SKM-1 treated with dmso at 0.1 percent for 144 hours (cell line): ENCODE results near the gene DBP.

Experiments used
- DNase-seq: peaks from one replicate; lab custom pipeline; 2025; ENCODE audit not compliant: unreplicated experiment; lab: John Stamatoyannopoulos, UW

DBP gene

DNA sequence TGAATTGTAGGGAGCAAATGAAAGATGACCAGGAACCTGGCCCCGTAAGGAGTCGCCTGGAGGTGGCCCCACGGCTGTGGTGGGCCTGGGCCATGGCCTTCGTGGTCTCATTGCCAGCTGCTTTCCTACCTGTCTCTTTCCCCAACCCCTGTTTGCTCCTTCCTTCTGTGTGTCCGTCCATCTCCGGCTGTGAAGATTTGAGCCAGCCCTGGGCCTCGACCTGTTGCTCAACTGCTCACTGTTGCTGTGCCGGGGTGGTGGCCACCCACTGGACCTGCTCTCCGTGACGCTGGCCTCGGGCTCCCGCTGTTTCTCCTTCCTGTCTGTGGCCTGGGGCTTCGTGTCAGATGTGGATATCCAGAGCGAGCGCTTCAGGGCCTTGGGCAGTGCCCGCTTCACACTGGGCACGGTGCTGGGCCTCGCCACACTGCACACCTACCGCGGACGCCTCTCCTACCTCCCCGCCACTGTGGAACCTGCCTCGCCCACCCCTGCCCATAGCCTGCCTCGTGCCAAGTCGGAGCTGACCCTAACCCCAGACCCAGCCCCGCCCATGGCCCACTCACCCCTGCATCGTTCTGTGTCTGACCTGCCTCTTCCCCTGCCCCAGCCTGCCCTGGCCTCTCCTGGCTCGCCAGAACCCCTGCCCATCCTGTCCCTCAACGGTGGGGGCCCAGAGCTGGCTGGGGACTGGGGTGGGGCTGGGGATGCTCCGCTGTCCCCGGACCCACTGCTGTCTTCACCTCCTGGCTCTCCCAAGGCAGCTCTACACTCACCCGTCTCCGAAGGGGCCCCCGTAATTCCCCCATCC lies 8.5 kb downstream of the DBP start:
- DNase-seq = no peak

DNA sequence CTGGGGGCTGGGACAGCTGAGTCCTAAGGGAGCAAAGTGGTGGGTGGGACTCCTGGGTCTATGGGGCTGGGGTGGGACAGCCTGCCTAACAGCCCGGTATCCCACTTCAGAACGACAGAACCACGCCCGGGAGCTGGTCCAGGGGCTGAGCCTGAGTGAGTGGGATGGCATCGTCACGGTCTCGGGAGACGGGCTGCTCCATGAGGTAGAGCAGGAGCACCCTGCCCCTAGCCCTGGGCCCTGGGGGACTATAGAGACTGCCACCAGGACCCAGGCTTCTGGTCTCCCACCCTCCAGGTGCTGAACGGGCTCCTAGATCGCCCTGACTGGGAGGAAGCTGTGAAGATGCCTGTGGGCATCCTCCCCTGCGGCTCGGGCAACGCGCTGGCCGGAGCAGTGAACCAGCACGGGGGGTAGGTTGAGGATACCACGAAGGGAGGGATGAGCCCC lies 9.3 kb downstream of the DBP start:
- no peak for DNase-seq

DNA sequence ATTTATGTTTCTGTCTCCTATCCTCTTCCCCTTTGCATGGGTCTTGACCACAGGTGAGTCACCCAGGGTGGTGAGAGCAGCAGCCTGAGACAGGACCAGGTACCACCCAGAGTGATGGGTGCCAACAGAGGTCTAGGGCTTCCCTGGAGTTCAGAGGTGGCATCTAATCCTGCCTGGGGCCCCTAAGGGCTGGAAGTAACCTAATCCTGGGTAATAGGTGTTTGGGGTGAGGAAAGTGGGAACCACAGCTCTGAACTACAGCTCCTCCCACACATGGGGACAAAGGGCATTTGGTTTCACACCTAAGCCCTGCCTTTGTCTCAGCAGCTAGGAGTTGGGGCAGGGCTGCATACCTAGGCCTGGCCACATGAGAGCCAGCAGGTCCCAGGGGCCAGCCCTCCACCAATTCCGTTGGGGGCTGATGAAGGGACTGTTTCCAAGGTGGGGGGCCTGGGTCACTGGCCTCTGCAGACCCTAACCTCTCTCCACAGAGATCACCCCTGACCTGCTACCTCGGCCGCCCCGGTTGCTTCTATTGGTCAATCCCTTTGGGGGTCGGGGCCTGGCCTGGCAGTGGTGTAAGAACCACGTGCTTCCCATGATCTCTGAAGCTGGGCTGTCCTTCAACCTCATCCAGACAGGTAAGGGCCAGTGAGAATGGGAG lies 9.8 kb downstream of the DBP start:
- no peak for DNase-seq

DNA sequence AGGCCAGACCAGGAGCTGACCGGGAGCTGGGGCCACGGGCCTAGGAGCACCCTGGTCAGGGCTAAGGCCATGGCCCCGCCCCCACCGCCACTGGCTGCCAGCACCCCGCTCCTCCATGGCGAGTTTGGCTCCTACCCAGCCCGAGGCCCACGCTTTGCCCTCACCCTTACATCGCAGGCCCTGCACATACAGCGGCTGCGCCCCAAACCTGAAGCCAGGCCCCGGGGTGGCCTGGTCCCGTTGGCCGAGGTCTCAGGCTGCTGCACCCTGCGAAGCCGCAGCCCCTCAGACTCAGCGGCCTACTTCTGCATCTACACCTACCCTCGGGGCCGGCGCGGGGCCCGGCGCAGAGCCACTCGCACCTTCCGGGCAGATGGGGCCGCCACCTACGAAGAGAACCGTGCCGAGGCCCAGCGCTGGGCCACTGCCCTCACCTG lies 11.3 kb downstream of the DBP start:
- DNase-seq = no peak

DNA sequence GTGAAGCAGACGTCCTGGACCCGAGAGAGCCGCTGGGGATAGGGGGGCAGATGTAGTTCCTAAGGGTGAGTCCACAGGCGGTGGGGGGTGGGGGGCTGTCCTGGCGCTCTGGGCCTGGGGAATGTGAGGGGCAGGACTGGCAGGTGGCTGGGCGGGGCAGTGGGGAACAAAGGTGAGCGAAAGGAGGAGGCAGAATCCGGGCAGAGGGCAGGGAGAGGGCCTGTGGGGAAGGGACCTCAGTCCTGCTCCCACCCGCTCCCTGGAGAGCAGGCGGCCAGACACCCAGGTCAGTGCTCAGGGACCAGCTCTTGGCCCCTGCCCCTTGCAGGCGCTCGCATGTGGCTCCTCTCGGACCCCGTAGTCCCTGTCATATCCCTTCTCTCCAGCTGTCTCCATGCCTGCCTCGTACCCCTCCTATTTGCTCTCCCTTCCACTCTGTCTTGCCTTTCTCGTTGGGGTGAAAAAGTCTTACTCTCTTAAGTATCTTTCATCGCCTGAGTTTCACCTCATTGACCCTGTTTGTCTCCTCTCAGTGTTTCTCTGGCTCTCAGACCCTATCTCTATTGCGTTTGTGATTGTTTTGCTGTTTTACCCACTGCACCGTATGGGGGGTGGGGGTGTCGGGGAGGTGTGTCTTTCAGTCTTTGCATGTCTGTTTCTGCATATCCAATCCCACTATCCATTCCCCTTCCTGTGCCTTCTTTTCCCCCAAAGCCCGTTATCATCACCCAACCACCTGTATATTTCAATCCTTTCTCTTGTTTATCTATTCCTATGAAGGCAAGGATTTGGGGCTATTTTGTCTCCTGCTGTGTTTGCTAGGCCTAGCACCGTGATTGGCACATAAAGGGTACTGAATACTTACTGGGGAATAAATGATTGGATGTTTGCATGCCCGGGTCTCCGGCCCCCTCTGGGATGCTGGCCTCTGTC lies 12.1 kb downstream of the DBP start:
- no peak for DNase-seq

DNA sequence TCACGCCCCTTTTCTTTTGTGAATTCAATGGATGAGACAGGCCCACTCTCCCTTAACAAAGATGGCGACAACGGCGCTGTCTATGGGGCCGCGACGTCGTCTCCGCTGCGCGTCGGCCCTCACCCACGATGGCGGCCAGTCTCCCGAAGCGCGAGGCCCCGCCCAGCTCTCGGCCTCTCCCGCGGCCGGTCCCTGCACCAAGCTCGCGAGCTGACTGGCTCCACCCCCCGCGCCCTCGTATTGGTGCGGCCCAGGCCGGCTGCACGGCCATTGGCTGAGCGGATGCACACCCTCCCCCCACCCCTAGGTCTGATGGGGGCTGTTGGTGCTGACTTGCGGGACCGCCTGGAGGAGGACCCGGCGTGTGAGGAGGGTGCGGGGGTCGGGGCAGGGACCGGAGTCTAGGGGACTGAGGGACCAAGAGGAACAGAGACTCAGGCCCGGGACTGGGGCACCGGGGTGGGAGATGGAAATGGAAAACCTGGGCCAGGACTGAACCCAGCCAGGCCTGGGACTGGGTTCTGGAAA lies 13.0 kb downstream of the DBP start:
- no peak for DNase-seq

DNA sequence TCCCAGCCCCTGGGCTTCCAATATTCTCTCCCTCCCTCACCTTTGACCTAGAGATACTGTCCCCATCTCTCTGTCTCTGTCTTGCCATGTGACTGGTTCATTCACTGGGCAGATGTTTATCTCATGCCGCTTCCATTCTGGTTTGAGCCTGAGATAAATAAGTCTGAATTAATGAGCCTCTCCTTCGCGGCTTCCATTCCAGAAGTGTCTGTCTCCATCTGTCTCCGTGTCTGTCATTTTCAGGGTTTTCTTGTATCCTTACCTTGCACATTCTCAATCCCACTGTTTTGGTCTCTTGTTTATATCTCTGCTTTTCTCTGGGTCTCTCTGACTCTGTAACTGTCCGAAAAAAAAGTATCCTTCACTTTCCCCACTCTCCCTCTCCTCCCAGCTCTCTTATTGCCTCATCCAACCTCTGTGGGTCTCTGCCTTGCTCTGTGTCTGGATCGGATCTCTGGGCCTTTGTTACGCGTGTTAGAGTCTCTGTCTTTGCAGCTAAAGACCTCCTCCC lies 13.6 kb downstream of the DBP start:
- no peak for DNase-seq

DNA sequence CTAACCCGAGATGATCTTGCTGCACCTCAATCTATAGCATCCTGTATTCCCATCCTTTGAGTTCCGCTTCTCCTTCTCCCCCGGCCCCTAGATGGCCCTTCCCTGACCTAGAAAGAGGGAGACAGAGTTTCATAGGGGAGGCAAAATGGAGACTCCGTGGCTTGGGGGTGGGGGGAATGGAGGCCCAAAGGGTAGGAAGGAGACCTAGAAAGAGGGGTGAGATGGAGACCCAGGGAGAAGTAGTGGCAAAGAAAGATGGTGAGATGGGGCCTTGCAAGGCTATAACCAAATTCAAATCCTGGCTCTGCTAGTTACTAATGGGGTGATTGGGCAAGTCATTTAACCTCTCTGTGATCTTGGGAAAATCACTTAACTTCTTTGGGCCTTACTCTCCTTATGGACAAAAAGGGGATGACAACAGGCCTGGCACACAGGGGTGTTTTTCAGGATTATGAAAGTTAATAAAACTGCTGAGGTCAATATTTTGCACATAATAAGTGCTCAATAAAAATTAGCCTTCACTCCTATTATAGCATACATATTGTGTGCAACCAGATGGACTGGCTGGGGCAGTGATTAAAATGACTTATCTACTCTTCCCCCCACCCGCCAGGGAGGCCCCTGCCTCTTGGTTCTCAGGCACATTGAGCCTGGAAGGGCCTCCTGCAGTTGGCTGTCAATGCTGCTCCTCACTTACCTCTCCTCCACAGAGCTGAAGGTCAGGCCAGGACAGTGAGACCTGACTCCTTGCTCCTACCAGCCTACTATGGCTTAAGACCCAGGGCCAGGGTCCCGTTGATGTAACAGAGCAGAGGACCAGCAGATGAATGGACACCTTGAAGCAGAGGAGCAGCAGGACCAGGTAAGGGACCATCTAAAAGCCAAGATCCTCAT lies 17.2 kb downstream of the DBP start:
- DNase-seq = no peak

DNA sequence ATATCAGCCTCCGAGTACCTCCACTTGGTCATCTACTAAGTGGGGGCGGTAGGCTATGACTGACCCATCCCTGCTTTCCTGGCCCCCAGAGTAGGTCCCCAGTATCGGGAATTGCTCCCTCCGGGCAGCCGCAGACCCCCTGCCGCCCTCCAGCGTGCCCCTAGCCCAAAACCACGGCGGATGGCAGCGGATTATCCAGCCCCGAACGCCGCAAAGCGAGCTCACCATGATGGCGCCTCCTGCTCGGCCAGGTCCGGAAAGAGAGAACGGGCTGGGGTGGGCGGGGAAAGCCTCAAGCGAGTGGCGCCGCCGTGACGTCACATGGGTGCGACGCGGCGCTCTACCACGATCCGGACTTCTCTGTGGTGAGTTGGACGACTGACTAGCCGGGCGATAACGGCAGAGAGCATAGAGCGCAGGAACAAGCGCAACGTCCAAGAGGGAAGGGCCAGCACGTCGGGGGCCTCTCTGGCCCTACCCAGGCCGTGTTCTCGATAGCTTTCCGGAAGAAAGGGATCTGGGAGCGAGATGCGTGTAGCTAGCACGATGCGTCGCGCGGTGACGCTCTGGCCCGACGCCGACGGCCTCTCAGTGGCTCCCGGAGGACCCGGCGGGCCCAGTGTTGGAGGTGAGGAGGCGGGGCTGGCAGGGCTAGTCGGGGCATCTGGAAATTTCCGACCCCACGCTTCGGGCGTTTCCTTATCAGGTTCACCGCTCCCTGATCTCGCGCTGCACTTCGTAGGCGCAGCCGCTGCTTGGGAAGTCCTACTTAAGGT lies 18.1 kb downstream of the DBP start, which contains the start of the genes RPL18 and SPHK2:
Gene RPL18, minus strand, starts transcription at position 263 of the 776 bp plus-strand sequence. Its CDS starts 35 bp downstream, at position 228.
Gene SPHK2, plus strand, starts transcription at position 591 of the 776 bp plus-strand sequence. CDS start 1,009 bp downstream, outside the sequence.
- DNase-seq = peak; percentile 91

DNA sequence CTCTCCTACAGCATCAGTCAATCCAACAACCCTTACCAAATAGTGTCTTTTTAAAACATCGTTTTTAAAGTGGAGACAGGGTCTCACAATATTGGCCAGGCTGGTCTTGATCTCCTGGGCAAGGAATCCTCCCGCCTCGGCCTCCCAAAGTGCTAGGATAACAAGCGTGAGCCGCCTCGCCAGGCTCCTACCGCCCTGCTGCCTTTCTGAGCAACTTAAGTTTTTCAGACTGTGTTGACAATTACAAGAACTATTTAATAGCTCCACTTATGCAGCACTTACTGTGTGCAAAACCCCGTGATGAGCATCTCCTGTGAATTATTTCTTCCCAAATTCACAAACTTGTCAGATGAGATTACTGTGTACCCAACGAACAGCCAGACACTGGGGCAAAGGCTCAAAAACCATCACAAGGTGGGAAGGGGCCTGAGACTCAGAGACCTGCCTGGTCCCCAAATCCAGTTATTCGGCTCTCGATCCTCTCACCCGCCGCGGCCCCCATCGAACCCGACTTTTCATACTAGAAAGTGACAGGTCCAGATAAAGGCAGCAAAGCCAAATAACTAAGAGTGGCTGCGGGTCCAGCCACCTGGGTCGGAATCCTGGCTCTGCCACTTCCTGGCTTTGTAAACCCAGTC lies 18.8 kb downstream of the DBP start:
- DNase-seq = no peak

DNA sequence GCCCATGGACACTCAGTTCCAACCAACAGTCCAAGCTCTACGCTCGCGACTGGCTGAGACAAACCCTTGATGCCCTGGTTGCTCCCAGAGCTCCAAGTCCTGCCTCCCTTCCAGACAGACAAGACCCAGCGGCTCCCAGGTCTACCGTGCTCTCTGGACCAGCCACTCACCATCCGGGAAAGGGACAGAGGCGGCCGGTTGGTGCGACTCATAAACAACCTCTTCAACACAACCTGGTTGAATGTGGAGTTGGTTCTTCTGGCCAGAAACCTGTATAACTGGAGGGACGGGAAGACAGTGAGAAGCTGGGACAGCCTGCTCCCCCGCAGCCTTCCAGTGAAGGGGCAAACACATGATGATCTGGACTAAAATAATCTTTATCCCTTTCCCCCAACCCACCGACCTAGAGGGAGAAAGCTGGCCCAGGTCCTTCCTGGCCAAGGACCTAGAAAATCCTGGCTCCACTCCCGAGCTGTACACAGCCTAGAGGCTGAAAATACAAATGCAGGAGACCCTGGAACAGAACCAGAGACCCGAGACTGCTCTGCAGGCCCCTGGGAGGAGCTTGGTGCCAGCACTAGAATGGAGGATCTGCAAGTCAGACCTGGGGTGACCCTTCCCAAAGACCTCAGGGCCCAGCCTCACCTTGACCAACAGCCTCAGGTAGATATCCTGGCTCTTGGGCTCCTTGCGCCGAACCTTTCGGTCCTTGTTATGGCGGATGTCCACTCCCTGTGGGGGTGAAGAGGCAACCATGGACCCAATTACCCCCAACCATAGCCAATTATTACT lies 19.8 kb downstream of the DBP start:
- DNase-seq = no peak

DNA sequence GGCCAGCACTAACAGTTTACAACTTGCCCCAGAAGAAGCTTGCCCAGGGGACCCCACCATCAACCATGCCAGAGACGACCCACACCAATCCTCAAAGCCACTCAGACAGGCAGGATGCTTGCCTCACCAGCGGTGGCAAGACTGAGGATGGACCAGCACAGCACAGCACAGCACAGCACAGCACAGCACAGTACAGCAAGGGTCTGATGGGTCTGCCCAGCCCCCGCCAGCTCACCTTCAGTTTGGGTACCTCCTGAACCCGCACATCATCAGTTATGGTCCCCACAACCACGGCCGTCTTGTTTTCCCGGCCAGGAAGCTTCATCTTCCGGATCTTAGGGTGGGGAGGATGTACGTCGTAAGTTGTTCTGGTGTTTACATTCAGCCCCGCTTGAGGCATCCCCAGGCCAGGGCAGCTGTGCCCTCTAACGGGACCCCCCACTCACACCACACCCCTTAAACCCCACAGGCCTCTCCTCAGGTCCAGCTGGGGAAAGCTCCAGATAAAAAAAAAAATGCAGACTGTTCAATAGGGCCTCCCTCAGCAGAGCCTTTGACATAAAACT lies 20.6 kb downstream of the DBP start:
- DNase-seq = no peak

DNA sequence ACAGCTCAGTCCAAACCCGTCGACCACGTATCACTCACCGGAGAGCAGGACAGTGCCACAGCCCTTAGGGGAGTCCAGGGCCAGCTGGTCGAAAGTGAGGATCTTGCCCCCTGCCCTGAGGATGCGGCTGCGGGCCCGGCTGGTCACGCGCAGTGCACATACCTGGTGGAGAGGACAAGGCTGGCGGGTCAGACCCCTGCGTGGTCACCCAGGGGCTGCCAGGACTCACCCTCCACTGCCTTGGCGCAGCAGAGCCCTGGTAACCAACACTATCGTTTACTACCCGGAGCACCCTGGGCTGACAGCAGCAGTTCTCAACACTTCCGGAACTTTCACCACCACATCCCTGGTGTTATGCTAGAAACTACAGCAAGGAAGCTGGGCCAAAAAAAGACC lies 21.1 kb downstream of the DBP start:
- DNase-seq = no peak

DNA sequence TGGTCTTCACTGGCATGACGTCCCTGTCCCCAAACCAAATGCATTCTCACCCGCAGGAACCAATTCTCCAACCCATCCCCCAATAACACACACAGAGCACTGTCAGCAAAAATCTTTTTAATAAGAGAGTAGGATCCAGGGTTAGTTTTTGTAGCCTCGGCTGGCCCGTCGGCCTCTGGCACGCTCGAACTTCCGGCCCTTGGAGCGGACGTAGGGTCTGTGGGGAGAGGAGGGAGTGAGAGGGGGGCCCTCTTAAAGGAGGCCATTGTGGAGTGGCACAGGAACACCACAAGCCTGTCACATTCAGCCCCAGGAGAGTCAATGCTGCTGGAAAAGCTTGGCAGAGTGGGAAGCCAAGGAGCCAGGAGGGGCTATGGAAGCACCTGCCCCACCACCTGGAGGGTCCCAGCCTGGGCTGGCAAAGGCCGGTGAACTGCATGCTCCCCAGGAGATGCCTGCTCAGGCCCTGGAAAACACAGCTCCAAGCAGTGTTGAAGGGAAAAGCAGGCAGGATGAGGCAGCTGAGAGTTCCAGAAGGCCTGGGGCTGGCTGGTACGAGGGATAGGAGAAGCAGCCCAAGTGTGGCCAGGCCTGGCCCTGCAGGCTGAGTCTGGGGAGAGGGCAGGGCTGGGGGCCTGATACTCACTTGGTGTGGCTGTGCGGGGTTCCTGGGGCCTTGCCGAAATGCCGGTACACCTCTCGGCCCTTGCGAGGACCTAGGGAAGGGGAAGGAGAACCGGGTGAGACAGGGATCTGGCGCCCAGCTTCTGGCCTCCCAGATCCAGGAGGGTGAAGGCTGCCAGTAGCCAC lies 21.7 kb downstream of the DBP start:
- DNase-seq = no peak

DNA sequence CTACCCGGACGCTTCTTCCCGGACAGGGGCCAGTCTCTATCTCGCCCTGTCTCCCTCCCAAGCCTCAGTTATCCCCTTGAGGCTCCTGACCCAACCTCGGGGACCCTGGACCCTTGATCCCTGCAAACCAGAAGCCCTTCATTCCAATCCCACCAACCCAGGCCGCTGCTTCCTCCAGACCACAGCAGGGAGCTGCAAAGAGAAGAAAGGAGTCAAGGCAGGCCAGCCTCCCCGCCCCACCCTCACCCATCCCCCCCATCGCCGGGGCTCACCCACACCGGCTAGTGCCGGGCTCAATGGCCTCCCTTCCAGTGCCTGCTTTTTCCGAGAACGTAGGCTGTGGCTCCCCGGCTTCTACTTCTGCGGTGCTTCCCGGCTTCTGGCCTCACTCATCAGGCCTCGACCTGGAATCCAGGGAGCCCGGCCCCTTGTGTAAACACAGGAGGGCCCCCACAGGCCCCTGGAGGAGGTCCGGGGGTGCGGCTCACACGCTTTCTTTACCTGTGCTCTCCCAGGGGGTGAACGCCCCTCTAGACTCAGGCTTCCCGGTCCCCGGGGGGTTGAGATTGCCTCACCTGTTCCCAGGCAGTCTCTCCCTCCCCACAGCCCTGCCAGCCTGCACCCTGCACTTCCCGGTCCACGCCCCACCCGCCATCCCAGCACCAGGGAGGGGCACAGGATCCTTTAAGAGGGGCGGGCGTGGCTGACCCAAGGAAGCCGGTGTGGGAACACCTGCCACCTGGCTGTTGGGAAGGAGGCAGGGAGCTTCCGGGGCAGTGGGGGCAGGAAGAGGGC lies 22.5 kb downstream of the DBP start, which contains the start of gene FAM83E:
Gene FAM83E, minus strand, starts transcription at position 641 of the 795 bp plus-strand sequence. CDS start 1,704 bp downstream, outside the sequence.
- no peak for DNase-seq
